BJ (cell line): ENCODE data around the gene MAP7. TPM values are rescaled to one million over a fixed set of nuclear protein-coding genes. Genes with fewer than 3 reads are reported as not detected.

Source experiments
- CTCF ChIA-PET: fragments of 350-600 bp; formaldehyde crosslinking; extraction: SDS; loops from one replicate; lab custom pipeline; 2021; ENCODE audit warnings: antibody characterized with exemption, inconsistent platforms; lab: Yijun Ruan, JAX
- POLR2A ChIA-PET: fragments of 300-600 bp; sonication (Branson Sonifier 250); formaldehyde crosslinking; extraction: SDS; loops from one replicate; lab custom pipeline; 2021; ENCODE audit warnings: antibody characterized with exemption; lab: Charles Lee
- DNase-seq: peaks from one replicate; pipeline ENCODE4 v3.0.0-alpha.2; 2011; ENCODE audit warnings: low read depth
- H3K27me3 ChIP-seq: 2 replicates; pipeline ENCODE4 v1.6.0; 2011; ENCODE audit warnings: low read length; ENCODE audit not compliant: control insufficient read depth, insufficient read depth
- H3K36me3 ChIP-seq: 2 replicates; pipeline ENCODE4 v1.5.1; 2011; ENCODE audit warnings: low read length; ENCODE audit not compliant: control insufficient read depth, insufficient read depth
- H3K4me3 ChIP-seq: 2 replicates; pipeline ENCODE4 v1.5.1; 2011; ENCODE audit warnings: low read depth, mild to moderate bottlenecking, control low read depth, low read length
- CTCF ChIP-seq: IDR thresholded peaks from 2 replicates; pipeline ENCODE4 v1.5.1; 2011; ENCODE audit warnings: low read depth, mild to moderate bottlenecking, control low read depth, inconsistent platforms, low read length, moderate library complexity; ENCODE audit not compliant: insufficient read depth
- polyA plus RNA-seq: library from polyadenylated mRNA; depleted of rRNA; stranded (reverse); fragments of >200 nt; gene quantifications from 2 replicates; pipeline ENCODE4 v1.2.3, GENCODE V29; 2011

Gene MAP7
- polyA plus RNA-seq, 1 experiment, result 0.45 TPM

DNA sequence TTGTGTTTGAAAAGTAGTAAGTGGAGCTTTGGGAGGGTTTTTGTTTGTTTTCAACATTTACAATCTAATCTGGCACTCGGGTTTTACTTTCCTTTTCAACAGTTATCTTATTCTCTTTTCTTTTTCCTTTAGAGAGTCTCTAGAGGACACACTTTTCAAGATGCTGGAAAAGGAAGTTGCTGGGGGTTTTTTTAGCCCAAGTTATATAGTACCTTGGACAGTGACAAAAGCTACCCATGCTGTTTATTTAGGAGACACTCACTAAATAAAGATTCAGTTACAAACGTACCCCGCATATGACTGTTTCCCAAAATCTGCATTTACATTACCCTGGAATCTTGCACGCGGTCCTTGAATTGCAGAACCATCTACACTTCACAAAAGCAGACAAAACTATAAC, 78.8 kb downstream of the MAP7 start:
- POLR2A ChIA-PET, result no interaction called here
- no peak for DNase-seq
- no peaks in the 10 kb centered on the region for H3K36me3 ChIP-seq
- no peak for TF ChIP-seq CTCF
- H3K4me3 ChIP-seq, result no peak overlapping the region
- no peaks in the 10 kb centered on the region for H3K27me3 ChIP-seq
- CTCF ChIA-PET, result no interaction called here

DNA sequence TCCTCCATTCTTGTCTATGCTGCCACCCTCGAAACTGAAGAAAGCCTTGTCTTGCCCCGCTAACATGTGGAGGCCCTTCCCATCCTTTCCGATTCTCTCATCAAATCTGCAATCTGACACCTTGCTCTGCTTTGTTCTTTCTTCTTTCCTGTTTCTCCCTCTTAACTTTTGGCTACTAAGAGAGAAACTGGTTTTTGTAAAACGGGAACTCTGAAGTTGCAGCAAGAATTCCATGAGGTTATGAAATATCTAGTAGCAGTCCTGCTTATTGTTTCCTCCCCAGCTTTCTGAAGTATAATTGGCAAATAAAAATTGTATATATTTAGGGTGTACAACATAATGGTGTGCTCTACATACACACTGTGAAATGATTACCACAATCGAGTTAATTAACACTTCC, 80.2 kb downstream of the MAP7 start:
- no peak for DNase-seq
- ChIA-PET POLR2A (no interaction called here), CTCF (no interaction called here)
- Histone ChIP-seq H3K36me3 (no peaks in the 10 kb centered on the region), H3K4me3 (no peak overlapping the region), H3K27me3 (no peaks in the 10 kb centered on the region)
- no peak for TF ChIP-seq CTCF

DNA sequence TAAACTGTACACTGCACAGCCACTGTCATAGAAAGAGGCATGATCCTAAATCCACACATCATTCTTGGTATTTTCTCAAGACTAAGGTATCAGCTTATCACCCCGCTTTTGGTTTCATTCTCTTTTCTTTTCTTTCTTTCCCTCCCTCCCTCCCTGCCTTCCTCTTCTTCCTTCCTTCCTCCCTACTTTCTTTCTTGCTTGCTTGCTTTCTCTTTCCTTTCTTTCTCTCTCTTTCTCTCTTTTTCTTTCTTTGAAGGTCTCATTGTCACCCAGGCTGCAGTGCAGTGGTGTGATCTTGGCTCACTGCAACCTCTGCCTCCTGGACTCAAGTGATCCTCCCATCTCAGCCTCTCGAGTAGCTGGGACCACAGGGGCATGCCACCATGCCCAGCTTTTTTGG, 81.1 kb downstream of the MAP7 start:
- CTCF ChIA-PET, result no interaction called here

DNA sequence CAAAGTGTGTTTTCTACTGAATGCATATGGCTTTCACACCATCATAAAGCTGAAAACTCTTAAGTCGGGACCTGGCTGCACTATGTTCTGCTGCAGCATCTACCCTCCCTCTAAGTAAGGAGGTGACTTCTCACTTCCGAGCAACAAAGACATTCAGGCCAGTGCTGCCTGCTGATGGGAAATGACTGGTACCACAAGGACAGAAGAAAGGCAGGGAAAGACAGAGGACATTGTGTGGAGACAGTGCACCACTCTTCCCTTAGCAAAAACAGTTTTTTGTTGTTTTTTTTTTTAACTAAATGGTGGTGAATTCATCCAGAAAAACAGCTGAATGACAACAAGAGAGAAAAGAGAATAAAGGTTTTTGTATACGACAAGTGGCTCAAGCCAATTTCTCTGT, 81.5 kb downstream of the MAP7 start:
- Histone ChIP-seq H3K4me3 (no peak overlapping the region), H3K27me3 (no peaks in the 10 kb centered on the region), H3K36me3 (no peaks in the 10 kb centered on the region)
- TF ChIP-seq CTCF, result no peak
- POLR2A ChIA-PET, result no interaction called here
- CTCF ChIA-PET, result no interaction called here
- DNase-seq, result no peak

More for the DNA sequence above, 81.1 kb downstream of the MAP7 start:
- TF ChIP-seq CTCF, result no peak
- no peaks in the 10 kb centered on the region for H3K27me3 ChIP-seq
- POLR2A ChIA-PET, result no interaction called here
- no peak overlapping the region for H3K4me3 ChIP-seq
- no peak for DNase-seq
- no peaks in the 10 kb centered on the region for H3K36me3 ChIP-seq

DNA sequence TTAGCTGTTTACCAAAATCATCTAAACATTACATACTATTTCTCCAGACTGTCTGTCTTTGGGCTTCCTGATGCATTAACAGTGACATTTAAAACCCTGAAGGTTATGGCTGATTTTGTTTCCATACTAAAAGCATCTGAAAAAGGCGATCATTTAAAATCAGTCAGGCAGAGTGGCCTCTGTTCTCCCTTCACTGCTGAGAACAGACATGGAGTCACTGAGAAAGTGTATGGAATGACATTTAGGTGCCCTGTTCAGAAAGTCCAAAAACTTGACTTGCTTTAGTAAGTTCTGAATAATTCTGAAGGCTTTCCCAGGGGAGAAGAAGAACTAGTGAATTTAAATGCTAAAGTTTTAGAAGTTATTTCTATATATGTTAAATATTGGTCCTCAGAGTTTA, 83.0 kb downstream of the MAP7 start:
- no peak for DNase-seq
- no peaks in the 10 kb centered on the region for H3K36me3 ChIP-seq
- ChIA-PET POLR2A (no interaction called here), CTCF (interaction anchor here (0.9 kb wide), 1 partner anchor 8 kb away, joined by 4 read pairs; no protein-coding TSS in a partner anchor)
- no peak for TF ChIP-seq CTCF
- H3K27me3 ChIP-seq, result no peaks in the 10 kb centered on the region
- no peak overlapping the region for H3K4me3 ChIP-seq
